ENCODE measurements around the gene C1QTNF12.

Gene C1QTNF12

GRCh38 chr1:1218524-1219200 lies 27.9 kb downstream of the C1QTNF12 start:
- no peak overlapping the region for H3K4me3 ChIP-seq (ENCODE audit: control insufficient read depth, low read depth, low read length)
- no peak for DNase-seq (ENCODE audit: low read depth)
- TF ChIP-seq CTCF (IDR thresholded peaks at IDR 0.05; ENCODE audit: control insufficient read depth, insufficient read depth, low read depth, low read length, missing control alignments): no peak

- no peak for DNase-seq (ENCODE audit: low read depth)
- no peak overlapping the region for H3K4me3 ChIP-seq (ENCODE audit: control insufficient read depth, low read depth, low read length)
- no peak for TF ChIP-seq CTCF (IDR thresholded peaks at IDR 0.05; ENCODE audit: control insufficient read depth, insufficient read depth, low read depth, low read length, missing control alignments)
These were observed 28.6 kb downstream of the C1QTNF12 start for GRCh38 chr1:1217621-1218523.

- no peak overlapping the region for H3K4me3 ChIP-seq (ENCODE audit: control insufficient read depth, low read depth, low read length)
- no peak for TF ChIP-seq CTCF (IDR thresholded peaks at IDR 0.05; ENCODE audit: control insufficient read depth, insufficient read depth, low read depth, low read length, missing control alignments)
- no peak for DNase-seq (ENCODE audit: low read depth)
These were observed 29.5 kb downstream of the C1QTNF12 start for GRCh38 chr1:1216770-1217620.

- DNase-seq (ENCODE audit: low read depth): no peak
- TF ChIP-seq CTCF (IDR thresholded peaks at IDR 0.05; ENCODE audit: control insufficient read depth, insufficient read depth, low read depth, low read length, missing control alignments): no peak
- H3K4me3 ChIP-seq (ENCODE audit: control insufficient read depth, low read depth, low read length): no peak overlapping the region
These were observed 30.5 kb downstream of the C1QTNF12 start for GRCh38 chr1:1215881-1216605.

- no peak for TF ChIP-seq CTCF (IDR thresholded peaks at IDR 0.05; ENCODE audit: control insufficient read depth, insufficient read depth, low read depth, low read length, missing control alignments)
- DNase-seq (ENCODE audit: low read depth): no peak
- H3K4me3 ChIP-seq (ENCODE audit: control insufficient read depth, low read depth, low read length): no peak overlapping the region
These were observed 31.3 kb downstream of the C1QTNF12 start for GRCh38 chr1:1215080-1215676.

Measured in AG09309 (cell line).